Right lobe of liver (tissue), 6 donors: ENCODE results near the gene TCOF1. TPM values are rescaled to one million over a fixed set of nuclear protein-coding genes. Genes with fewer than 3 reads are reported as not detected.

Experiments used
- ATAC-seq, 4 donors: fragments of 200-7000 bp; cut with Tn5 transposase; one replicate each; pipeline ENCODE4 v1.9.1; 2020; ENCODE audit warnings: mild to moderate bottlenecking in 4 of 4, moderate library complexity in 4 of 4
- DNase-seq, 3 donors: peaks; one replicate each; pipeline ENCODE4 v3.0.0-alpha.2; 2020
- H3K27ac ChIP-seq, 3 donors: fragments of 200-600 bp; one replicate each; pipeline ENCODE4 v1.8.0; 2022
- H3K27me3 ChIP-seq, 2 donors: fragments of 200-600 bp; one replicate each; pipeline ENCODE4 v1.8.0; 2022
- H3K36me3 ChIP-seq, 4 donors: fragments of 200-600 bp; sonication (generic) in 1 of 4; one replicate each; pipeline versions ENCODE4 v1.5.1 to v1.8.0; 2017 to 2022; ENCODE audit warnings: control low read depth in 1 of 4
- H3K4me1 ChIP-seq, 4 donors: fragments of 200-600 bp; sonication (generic) in 1 of 4; one replicate each; pipeline versions ENCODE4 v1.5.1 to v1.8.0; 2017 to 2022; ENCODE audit warnings: control low read depth in 1 of 4
- H3K4me3 ChIP-seq, 3 donors: fragments of 200-600 bp; one replicate each; pipeline ENCODE4 v1.8.0; 2022
- H3K9me3 ChIP-seq, 4 donors: fragments of 200-600 bp; sonication (generic) in 1 of 4; one replicate each; pipeline versions ENCODE4 v1.5.1 to v1.8.0; 2017 to 2022; ENCODE audit warnings: control low read depth in 1 of 4
- CTCF ChIP-seq, 4 donors: fragments of 200-600 bp in 3 of 4; fragments of 450-650 bp in 1 of 4; IDR thresholded peaks; one replicate each; pipeline versions ENCODE4 v1.5.1 to v1.8.0; 2016 to 2022; ENCODE audit warnings: antibody characterized with exemption in 4 of 4, mild to moderate bottlenecking in 2 of 4
- POLR2A ChIP-seq: fragments of 450-650 bp; IDR thresholded peaks from one replicate; pipeline ENCODE4 v1.6.1; 2017; ENCODE audit warnings: antibody characterized with exemption, mild to moderate bottlenecking
- WGBS: methylation state at CpG from one replicate; pipeline ENCODE4 v1.1.6; 2018; ENCODE audit warnings: low coverage, low lambda C conversion rate; ENCODE audit not compliant: insufficient coverage; ENCODE audit errors: missing lambda C conversion rate; 5-methylcytosine and 5-hydroxymethylcytosine counted together
- intact Hi-C, 2 donors: fragments of 100-400 bp; cut with DNase I; formaldehyde crosslinking; loops; one replicate each; pipeline versions ENCODE4 v1.11.2 to v1.14.1; 2022
- total RNA-seq, 6 experiments: library from RNA; depleted of rRNA in 2 of 6; stranded (reverse); fragments of >200 nt in 2 of 6; fragmentation: NEBNext Ultra II Directional in 3 of 6; extraction: Animal tissue kit (Norgen Biotek cat#: 25700) in 3 of 6; gene quantifications; one replicate each; pipeline versions ENCODE4 v1.1.0 to v1.2.4, GENCODE V29; 2016 to 2023
- donor health status: DM: no; HTN: yes; CAD: no.
- donor health status: DM: no; HTN: no; CAD: no.
- donor health status: DM: no; HTN: no; CAD: no.
- donor health status: DM: no; HTN: yes; CAD: no.
- donor health status: DM: no; HTN: yes; CAD: no.

TCOF1 gene
- total RNA-seq, 6 experiments from 2014 or later, result 6.7 to 12.0 (median 8.9) TPM

- Histone ChIP-seq H3K9me3 (no peaks in the 10 kb centered on the region), H3K27ac (no peak overlapping the region), H3K4me1 (peaks cover 0 to 22% (median 7%) of the 10 kb centered on the region in 4 donors), H3K36me3 (no peaks in the 10 kb centered on the region), H3K4me3 (no peak overlapping the region), H3K27me3 (no peaks in the 10 kb centered on the region)
- intact Hi-C loops, result loop anchor here in 1 of 2 donors (10.0 kb wide), 1 partner anchor 98 kb away; no protein-coding TSS in a partner anchor
- ATAC-seq, result no peak
- WGBS, result 96% methylated on average over 3 of the region's 3 CpGs
- TF ChIP-seq CTCF (IDR thresholded peaks at IDR 0.05), result no peak
- TF ChIP-seq POLR2A, result no peak
- DNase-seq, result no peak
These were observed 4.3 kb upstream of the TCOF1 start for GRCh38 chr5:150353032-150353675.

- ATAC-seq, result no peak
- Histone ChIP-seq H3K36me3 (no peaks in the 10 kb centered on the region), H3K27me3 (no peaks in the 10 kb centered on the region), H3K9me3 (no peaks in the 10 kb centered on the region), H3K4me1 (peaks cover 0 to 26% (median 5%) of the 10 kb centered on the region in 4 donors), H3K4me3 (no peak overlapping the region), H3K27ac (no peak overlapping the region)
- intact Hi-C loops, result loop anchor here in 1 of 2 donors (10.0 kb wide), 1 partner anchor 101 kb away; no protein-coding TSS in a partner anchor
- 94% methylated on average over 2 of the region's 2 CpGs for WGBS
- TF ChIP-seq POLR2A (no peak), CTCF (IDR thresholded peaks at IDR 0.05) (no peak)
- no peak for DNase-seq
These were observed 1.7 kb upstream of the TCOF1 start for GRCh38 chr5:150355791-150356190.

GRCh38 chr5:150356575-150357294, 762 bp upstream of the TCOF1 start:
- DNase-seq (no peak), ATAC-seq (peak in 1 of 4 donors; percentile 1)
- no peak for TF ChIP-seq CTCF (IDR thresholded peaks at IDR 0.05)
- no peak for TF ChIP-seq POLR2A
- Histone ChIP-seq H3K9me3 (no peaks in the 10 kb centered on the region), H3K27me3 (no peaks in the 10 kb centered on the region), H3K36me3 (peaks cover 0 to 7% (median 3%) of the 10 kb centered on the region in 4 donors), H3K27ac (peak overlapping the region in 1 of 3 donors; percentile 49), H3K4me1 (peaks cover 0 to 18% (median 2%) of the 10 kb centered on the region in 4 donors), H3K4me3 (peak overlapping the region; percentile 79 to 99 (median 95))
- intact Hi-C loops, result loop anchor here in 1 of 2 donors (10.0 kb wide), 1 partner anchor 102 kb away; no protein-coding TSS in a partner anchor
- 29% methylated on average over 6 of the region's 10 CpGs for WGBS

- H3K4me1 ChIP-seq, result peaks cover 0 to 18% (median 2%) of the 10 kb centered on the region in 4 donors
- intact Hi-C loops, result loop anchor here in 1 of 2 donors (10.0 kb wide), 1 partner anchor 104 kb away; no protein-coding TSS in a partner anchor
- H3K9me3 ChIP-seq, result no peaks in the 10 kb centered on the region
- peaks cover 0 to 22% (median 6%) of the 10 kb centered on the region in 4 donors for H3K36me3 ChIP-seq
- H3K27me3 ChIP-seq, result no peaks in the 10 kb centered on the region
- WGBS, result 39% methylated on average over 16 of the region's 23 CpGs
- TF ChIP-seq CTCF (IDR thresholded peaks at IDR 0.05) (no peak), POLR2A (no peak)
- peak overlapping the region; percentile 79 to 99 (median 95) for H3K4me3 ChIP-seq
- peak overlapping the region in 1 of 3 donors; percentile 11 for H3K27ac ChIP-seq
- ATAC-seq (no peak), DNase-seq (no peak)
These were observed 981 bp downstream of the TCOF1 start for GRCh38 chr5:150358261-150359095.
